ENCODE results near the gene PTPRT. TPM values are rescaled to one million over a fixed set of nuclear protein-coding genes. Genes with fewer than 3 reads are reported as not detected.

The PTPRT gene
- total RNA-seq, 1 donor from 2014 or later: not detected

- H3K27ac Mint-ChIP-seq: no peak overlapping the region
- intact Hi-C loops (cut with micrococcal nuclease): no loop called here
- H3K9me3 Mint-ChIP-seq: peaks cover 35% of the 10 kb centered on the region
- H3K4me1 Mint-ChIP-seq (ENCODE audit: low read depth): no peaks in the 10 kb centered on the region
- no peaks in the 10 kb centered on the region for H3K36me3 Mint-ChIP-seq (ENCODE audit: low read depth)
- DNase-seq (ENCODE audit: low spot score): no peak
- no peaks in the 10 kb centered on the region for H3K27me3 Mint-ChIP-seq (ENCODE audit: low read depth)
- H3K4me3 Mint-ChIP-seq (ENCODE audit: low read depth): no peak overlapping the region
Observed at GRCh38 chr20:42708266-42708665, 481.4 kb downstream of the PTPRT start.

DNA sequence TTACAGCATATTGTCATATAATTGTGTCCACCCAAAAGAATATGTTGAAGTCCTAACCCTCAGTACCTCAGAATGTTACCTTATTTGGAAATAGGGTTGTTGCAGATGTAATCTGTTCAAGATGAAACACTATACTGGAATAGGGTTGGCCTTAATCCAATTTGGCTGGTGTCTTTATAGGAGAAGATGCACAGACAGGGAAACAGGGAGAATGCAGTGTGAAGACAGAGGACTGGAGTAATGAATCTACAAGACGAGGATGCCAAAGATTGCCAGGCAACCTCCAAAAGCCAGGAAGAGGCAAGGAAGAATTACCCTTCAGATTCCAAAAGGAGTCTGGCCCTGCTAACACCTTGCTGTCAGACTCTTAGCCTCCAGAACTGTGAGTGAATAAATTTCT lies 482.9 kb downstream of the PTPRT start:
- Mint-ChIP-seq H3K9me3 (peaks cover 40% of the 10 kb centered on the region), H3K27me3 (ENCODE audit: low read depth) (no peaks in the 10 kb centered on the region), H3K4me1 (ENCODE audit: low read depth) (no peaks in the 10 kb centered on the region), H3K27ac (no peak overlapping the region), H3K36me3 (ENCODE audit: low read depth) (no peaks in the 10 kb centered on the region), H3K4me3 (ENCODE audit: low read depth) (no peak overlapping the region)
- no peak for DNase-seq (ENCODE audit: low spot score)
- intact Hi-C loops (cut with micrococcal nuclease): no loop called here

DNA sequence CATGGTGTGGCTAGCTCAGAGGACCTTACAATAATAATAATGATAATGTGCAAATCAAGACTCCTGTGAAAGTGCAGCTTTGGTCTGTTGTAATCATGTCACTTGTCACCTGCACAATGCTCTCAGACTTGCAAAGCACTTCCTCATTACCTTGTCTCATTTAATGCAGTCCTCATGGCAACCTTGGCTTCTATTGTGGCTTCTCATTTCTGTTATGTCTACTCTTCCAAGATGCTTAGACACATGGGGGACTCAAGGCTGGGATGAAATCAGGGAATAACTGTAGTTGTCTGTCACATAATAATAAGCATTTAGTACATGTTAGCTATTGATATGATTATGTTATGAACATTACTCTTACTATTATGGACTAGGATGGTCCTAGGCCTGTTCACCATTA lies 484.2 kb downstream of the PTPRT start:
- Mint-ChIP-seq H3K27ac (no peak overlapping the region), H3K9me3 (peaks cover 38% of the 10 kb centered on the region)

DNA sequence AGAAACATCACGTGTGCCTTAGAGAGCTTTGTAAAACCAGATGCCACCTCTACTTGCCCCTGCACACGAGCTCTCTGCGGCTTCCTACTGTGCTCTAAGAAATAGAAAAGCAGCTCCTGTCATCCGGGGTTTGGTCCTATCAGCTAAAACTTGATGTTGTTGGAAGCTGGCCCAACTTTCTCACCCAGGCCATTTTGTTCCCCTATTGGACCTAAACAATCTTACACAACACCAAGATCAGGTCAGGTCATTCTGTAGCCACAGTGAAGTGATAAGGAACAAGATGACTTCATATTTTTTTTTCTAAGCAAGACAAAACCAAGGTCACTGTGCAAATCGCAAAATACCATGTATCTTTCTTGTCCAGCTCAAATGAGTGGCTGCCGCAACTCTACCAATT lies 486.0 kb downstream of the PTPRT start:
- Mint-ChIP-seq H3K4me3 (ENCODE audit: low read depth) (no peak overlapping the region), H3K27me3 (ENCODE audit: low read depth) (no peaks in the 10 kb centered on the region), H3K27ac (no peak overlapping the region), H3K4me1 (ENCODE audit: low read depth) (no peaks in the 10 kb centered on the region), H3K36me3 (ENCODE audit: low read depth) (no peaks in the 10 kb centered on the region), H3K9me3 (peaks cover 31% of the 10 kb centered on the region)
- intact Hi-C loops (cut with micrococcal nuclease): no loop called here
- DNase-seq (ENCODE audit: low spot score): no peak

More for the DNA sequence above, 484.2 kb downstream of the PTPRT start:
- DNase-seq (ENCODE audit: low spot score): no peak
- Mint-ChIP-seq H3K36me3 (ENCODE audit: low read depth) (no peaks in the 10 kb centered on the region), H3K4me3 (ENCODE audit: low read depth) (no peak overlapping the region), H3K27me3 (ENCODE audit: low read depth) (no peaks in the 10 kb centered on the region), H3K4me1 (ENCODE audit: low read depth) (no peaks in the 10 kb centered on the region)
- intact Hi-C loops (cut with micrococcal nuclease): no loop called here

DNA sequence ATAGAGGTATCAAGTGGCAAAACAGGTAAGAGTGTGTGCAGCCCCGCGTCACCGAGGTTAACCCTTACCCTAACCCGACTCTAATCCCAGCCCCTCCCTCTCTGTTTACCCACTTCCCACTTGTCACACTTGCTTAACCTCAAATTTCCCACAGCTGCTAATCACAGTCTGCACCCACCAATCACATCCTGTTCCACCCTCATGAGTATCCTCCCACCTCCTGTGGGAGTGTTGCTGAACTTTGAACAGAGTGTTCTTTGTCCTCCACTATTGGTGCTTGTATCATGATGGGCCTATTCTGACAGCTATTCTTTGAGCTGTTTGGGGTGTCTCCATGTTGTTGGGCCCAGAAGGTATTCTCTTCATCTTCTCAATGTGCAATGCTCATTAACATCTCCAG lies 487.8 kb downstream of the PTPRT start:
- Mint-ChIP-seq H3K4me1 (ENCODE audit: low read depth) (no peaks in the 10 kb centered on the region), H3K27ac (no peak overlapping the region), H3K4me3 (ENCODE audit: low read depth) (no peak overlapping the region), H3K9me3 (peaks cover 32% of the 10 kb centered on the region), H3K27me3 (ENCODE audit: low read depth) (no peaks in the 10 kb centered on the region), H3K36me3 (ENCODE audit: low read depth) (no peaks in the 10 kb centered on the region)
- intact Hi-C loops (cut with micrococcal nuclease): no loop called here
- no peak for DNase-seq (ENCODE audit: low spot score)

DNA sequence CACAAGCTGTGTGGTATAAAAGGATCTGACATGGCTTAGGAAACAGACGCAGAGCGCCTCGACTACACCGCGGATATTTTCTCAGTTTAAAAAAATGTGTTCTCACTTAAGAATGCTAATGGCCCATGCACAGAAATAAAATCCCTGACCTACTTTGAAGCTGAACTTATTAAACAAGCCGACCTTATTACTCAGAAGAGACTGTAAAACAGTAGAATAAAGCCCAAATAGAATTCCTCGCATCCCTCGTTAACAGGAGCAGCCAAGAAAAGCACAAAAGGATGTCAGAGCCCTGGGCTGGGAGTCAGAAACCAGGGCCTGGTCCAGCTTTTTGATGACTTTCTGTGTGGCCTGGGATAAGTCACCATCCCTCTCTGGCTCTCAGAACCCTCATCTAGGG lies 489.3 kb downstream of the PTPRT start:
- Mint-ChIP-seq H3K27ac (no peak overlapping the region), H3K4me3 (ENCODE audit: low read depth) (no peak overlapping the region), H3K4me1 (ENCODE audit: low read depth) (no peaks in the 10 kb centered on the region), H3K9me3 (peaks cover 38% of the 10 kb centered on the region), H3K36me3 (ENCODE audit: low read depth) (no peaks in the 10 kb centered on the region), H3K27me3 (ENCODE audit: low read depth) (no peaks in the 10 kb centered on the region)
- intact Hi-C loops (cut with micrococcal nuclease): no loop called here
- DNase-seq (ENCODE audit: low spot score): no peak

DNA sequence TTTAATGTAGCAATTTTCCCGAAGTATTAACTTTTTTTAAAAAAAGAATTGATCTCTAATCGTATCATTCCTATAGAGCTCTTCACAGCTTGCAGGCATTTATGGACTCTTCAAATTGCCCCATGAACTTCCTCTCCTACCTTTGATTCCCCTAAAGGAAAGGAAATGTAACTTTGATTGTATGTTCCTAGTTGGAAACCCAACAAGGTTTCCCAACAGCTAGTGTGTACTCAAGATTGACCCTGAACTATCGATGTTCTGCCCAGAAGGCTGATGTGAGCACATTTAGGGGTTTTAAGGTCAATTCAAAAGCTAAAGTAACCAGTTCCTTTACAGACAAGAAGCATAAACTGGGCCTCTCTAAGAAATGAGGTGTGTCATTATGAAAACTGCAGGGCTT lies 491.7 kb downstream of the PTPRT start:
- H3K4me1 Mint-ChIP-seq (ENCODE audit: low read depth): no peaks in the 10 kb centered on the region
- peaks cover 25% of the 10 kb centered on the region for H3K9me3 Mint-ChIP-seq
- H3K36me3 Mint-ChIP-seq (ENCODE audit: low read depth): no peaks in the 10 kb centered on the region
- DNase-seq (ENCODE audit: low spot score): no peak
- intact Hi-C loops (cut with micrococcal nuclease): no loop called here
- no peak overlapping the region for H3K4me3 Mint-ChIP-seq (ENCODE audit: low read depth)
- no peaks in the 10 kb centered on the region for H3K27me3 Mint-ChIP-seq (ENCODE audit: low read depth)
- H3K27ac Mint-ChIP-seq: no peak overlapping the region

- intact Hi-C loops (cut with micrococcal nuclease): no loop called here
- Mint-ChIP-seq H3K27me3 (ENCODE audit: low read depth) (no peaks in the 10 kb centered on the region), H3K9me3 (peaks cover 36% of the 10 kb centered on the region), H3K4me3 (ENCODE audit: low read depth) (no peak overlapping the region), H3K4me1 (ENCODE audit: low read depth) (no peaks in the 10 kb centered on the region), H3K36me3 (ENCODE audit: low read depth) (no peaks in the 10 kb centered on the region), H3K27ac (no peak overlapping the region)
- DNase-seq (ENCODE audit: low spot score): no peak
Observed at GRCh38 chr20:42690842-42691437, 498.8 kb downstream of the PTPRT start.

GRCh38 chr20:42688576-42688975 lies 501.1 kb downstream of the PTPRT start:
- DNase-seq (ENCODE audit: low spot score): no peak
- intact Hi-C loops (cut with micrococcal nuclease): no loop called here
- Mint-ChIP-seq H3K27ac (no peak overlapping the region), H3K9me3 (peaks cover 33% of the 10 kb centered on the region), H3K4me3 (ENCODE audit: low read depth) (no peak overlapping the region), H3K27me3 (ENCODE audit: low read depth) (no peaks in the 10 kb centered on the region), H3K4me1 (ENCODE audit: low read depth) (no peaks in the 10 kb centered on the region), H3K36me3 (ENCODE audit: low read depth) (no peaks in the 10 kb centered on the region)

GRCh38 chr20:42686057-42686456 lies 503.6 kb downstream of the PTPRT start:
- peaks cover 28% of the 10 kb centered on the region for H3K9me3 Mint-ChIP-seq
- no peaks in the 10 kb centered on the region for H3K36me3 Mint-ChIP-seq (ENCODE audit: low read depth)
- DNase-seq (ENCODE audit: low spot score): no peak
- intact Hi-C loops (cut with micrococcal nuclease): no loop called here
- no peak overlapping the region for H3K27ac Mint-ChIP-seq
- H3K4me1 Mint-ChIP-seq (ENCODE audit: low read depth): no peaks in the 10 kb centered on the region
- no peaks in the 10 kb centered on the region for H3K27me3 Mint-ChIP-seq (ENCODE audit: low read depth)
- no peak overlapping the region for H3K4me3 Mint-ChIP-seq (ENCODE audit: low read depth)

GRCh38 chr20:42678895-42679294 lies 510.8 kb downstream of the PTPRT start:
- intact Hi-C loops (cut with micrococcal nuclease): no loop called here
- Mint-ChIP-seq H3K4me1 (ENCODE audit: low read depth) (no peaks in the 10 kb centered on the region), H3K9me3 (peaks cover 10% of the 10 kb centered on the region), H3K4me3 (ENCODE audit: low read depth) (no peak overlapping the region), H3K36me3 (ENCODE audit: low read depth) (no peaks in the 10 kb centered on the region), H3K27me3 (ENCODE audit: low read depth) (no peaks in the 10 kb centered on the region), H3K27ac (no peak overlapping the region)
- DNase-seq (ENCODE audit: low spot score): no peak

DNA sequence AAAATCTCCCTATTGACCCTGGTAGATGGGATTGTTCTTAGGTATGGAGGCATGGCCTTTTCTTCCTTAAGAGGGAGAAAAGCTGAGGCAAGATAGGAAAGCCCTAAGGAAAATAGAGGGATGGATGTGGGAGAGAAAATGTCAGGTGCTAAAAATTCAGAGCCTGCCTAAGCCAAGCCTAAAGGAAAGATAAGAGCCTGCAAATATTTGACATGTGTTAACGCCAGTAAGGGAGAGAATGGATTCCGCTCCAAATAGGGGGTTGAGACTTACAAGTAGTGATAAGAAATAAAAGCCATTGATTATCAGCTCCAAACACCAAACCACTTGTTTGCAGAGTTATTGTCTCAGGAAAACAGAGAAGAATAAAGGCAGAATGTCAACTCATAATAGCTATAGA lies 533.6 kb downstream of the PTPRT start:
- H3K4me3 Mint-ChIP-seq (ENCODE audit: low read depth): no peak overlapping the region
- H3K9me3 Mint-ChIP-seq: peaks cover 7% of the 10 kb centered on the region
- no peaks in the 10 kb centered on the region for H3K36me3 Mint-ChIP-seq (ENCODE audit: low read depth)
- no peak overlapping the region for H3K27ac Mint-ChIP-seq
- no peaks in the 10 kb centered on the region for H3K27me3 Mint-ChIP-seq (ENCODE audit: low read depth)
- DNase-seq (ENCODE audit: low spot score): no peak
- H3K4me1 Mint-ChIP-seq (ENCODE audit: low read depth): no peaks in the 10 kb centered on the region
- intact Hi-C loops (cut with micrococcal nuclease): no loop called here

DNA sequence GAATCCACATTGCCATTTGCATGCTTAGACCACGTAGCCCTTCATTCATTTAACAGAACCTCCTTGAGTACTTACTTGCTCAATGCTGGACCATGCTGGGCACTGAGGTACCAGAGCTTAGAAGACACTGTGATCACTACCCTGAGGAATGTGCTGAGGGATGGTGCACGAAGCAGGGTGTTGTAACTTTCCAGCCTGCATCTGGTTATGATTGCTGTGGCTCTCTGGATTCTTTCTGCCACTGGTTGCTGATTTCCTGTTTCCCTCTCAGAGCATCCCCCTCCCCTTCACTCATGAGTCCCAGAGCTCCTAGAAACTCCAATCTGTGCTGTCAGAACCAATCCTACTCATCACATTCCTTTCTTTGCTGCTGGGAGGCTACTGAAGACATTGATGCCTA lies 537.4 kb downstream of the PTPRT start:
- H3K27me3 Mint-ChIP-seq (ENCODE audit: low read depth): no peaks in the 10 kb centered on the region

DNA sequence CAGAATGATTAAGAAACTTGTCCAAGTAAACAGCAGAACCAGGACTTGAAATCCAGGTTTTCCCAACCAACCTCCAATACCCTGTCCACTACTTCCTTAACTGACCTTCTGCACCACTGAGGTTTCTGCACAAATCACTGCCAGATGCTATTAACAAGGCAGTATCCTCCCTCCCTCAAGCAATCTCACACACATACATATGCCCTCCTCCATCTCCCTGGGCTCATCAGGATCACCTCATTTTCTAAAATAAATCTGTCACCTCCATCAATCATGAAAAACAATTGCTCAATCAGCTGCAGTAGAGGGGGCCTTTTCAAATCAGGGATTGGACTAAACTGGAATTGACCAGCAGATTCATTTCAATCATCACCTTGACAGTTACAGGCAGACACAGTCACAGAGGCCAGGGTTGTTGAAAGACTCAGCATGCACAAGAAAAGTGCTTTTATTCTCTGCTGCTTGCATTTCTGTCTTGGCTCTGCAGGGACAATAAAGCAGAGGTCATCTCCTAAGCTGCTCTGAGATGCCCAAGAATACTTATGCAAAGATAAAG lies 539.4 kb downstream of the PTPRT start:
- H3K27ac Mint-ChIP-seq: no peak overlapping the region
- H3K27me3 Mint-ChIP-seq (ENCODE audit: low read depth): no peaks in the 10 kb centered on the region
- peaks cover 16% of the 10 kb centered on the region for H3K9me3 Mint-ChIP-seq
- no peak overlapping the region for H3K4me3 Mint-ChIP-seq (ENCODE audit: low read depth)
- H3K4me1 Mint-ChIP-seq (ENCODE audit: low read depth): no peaks in the 10 kb centered on the region
- no peaks in the 10 kb centered on the region for H3K36me3 Mint-ChIP-seq (ENCODE audit: low read depth)
- no peak for DNase-seq (ENCODE audit: low spot score)
- intact Hi-C loops (cut with micrococcal nuclease): no loop called here

More for the DNA sequence above, 537.4 kb downstream of the PTPRT start:
- Mint-ChIP-seq H3K4me3 (ENCODE audit: low read depth) (no peak overlapping the region), H3K36me3 (ENCODE audit: low read depth) (no peaks in the 10 kb centered on the region), H3K9me3 (peaks cover 17% of the 10 kb centered on the region), H3K4me1 (ENCODE audit: low read depth) (no peaks in the 10 kb centered on the region), H3K27ac (no peak overlapping the region)
- DNase-seq (ENCODE audit: low spot score): no peak
- intact Hi-C loops (cut with micrococcal nuclease): no loop called here
